Ureter (tissue), 1 donor: ENCODE measurements around the gene ZFP92. TPM values are rescaled to one million over a fixed set of nuclear protein-coding genes. Genes with fewer than 3 reads are reported as not detected.
"Not testable (repeated sequence)": the region's sequence is repeated elsewhere in the genome, so short reads cannot be mapped to it uniquely, and the experiment has no call there.

Experiments used
- DNase-seq: peaks from one replicate; pipeline ENCODE4 v3.0.0-alpha.2; 2020; ENCODE audit warnings: low spot score
- total RNA-seq: library from RNA; stranded (reverse); gene quantifications from one replicate; pipeline ENCODE4 v1.2.4, GENCODE V29; 2023
- donor health status: DM: yes; HTN: yes; CAD: no.

The ZFP92 gene
- total RNA-seq: 1.1 TPM

- no peak for DNase-seq
Measured at GRCh38 chrX:153411255-153411987, at the start of gene ZFP92. Gene ZFP92 (plus strand): TSS chrX:153411472. CDS start chrX:153418323, 6,851 bp downstream.

DNA sequence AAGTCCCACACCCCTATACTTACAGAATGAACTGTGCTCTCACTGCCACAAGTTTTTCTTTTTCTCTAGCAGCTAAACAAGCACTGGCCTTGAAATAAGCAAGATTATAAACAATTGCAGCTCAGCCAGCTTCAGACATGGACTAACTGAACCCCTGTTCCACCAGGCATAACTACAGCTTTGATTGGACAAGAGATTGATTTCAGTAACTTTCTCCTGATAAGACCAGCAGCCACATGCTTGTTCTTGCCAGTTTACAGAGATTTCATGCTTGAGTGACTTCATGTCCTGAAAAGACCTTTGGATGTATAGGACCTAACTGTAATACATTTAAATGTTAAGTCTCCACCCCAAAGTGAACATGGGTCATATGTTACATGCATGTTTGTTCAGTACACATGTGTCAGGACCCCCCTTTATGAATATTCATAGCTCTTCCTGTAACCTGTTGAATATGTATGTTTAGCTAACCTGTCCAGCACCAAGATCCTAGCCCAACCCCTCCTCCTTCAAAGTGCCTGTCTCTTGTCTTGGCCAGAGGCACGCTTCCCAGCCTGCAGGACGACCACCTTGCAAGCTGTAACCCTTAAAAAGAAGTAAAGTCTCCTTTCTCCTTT lies 49.4 kb upstream of the ZFP92 start:
- DNase-seq: no peak

- DNase-seq: no peak
Measured at GRCh38 chrX:153365670-153366069, 45.6 kb upstream of the ZFP92 start.

DNA sequence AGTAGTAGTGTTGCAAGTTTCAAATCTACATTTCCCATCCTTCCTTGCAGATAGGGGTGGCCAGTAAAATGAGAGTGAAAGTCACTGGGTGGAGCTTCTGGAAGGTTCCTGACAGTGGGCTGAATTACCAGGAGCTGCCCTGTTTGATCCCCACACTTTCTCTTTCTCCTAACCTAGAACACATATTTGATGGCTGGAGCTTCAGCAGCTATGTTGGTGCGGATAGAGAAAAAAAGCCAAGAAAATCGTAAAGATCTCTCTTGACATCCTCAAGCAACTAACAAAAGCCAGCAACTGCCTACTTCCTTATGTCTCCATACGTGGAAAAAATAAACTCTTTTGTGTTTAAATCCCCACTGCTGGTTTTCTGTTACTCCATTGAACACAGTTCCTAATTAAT lies 45.2 kb upstream of the ZFP92 start:
- no peak for DNase-seq

- DNase-seq: no peak
Measured at GRCh38 chrX:153366878-153367538, 44.3 kb upstream of the ZFP92 start.

DNA sequence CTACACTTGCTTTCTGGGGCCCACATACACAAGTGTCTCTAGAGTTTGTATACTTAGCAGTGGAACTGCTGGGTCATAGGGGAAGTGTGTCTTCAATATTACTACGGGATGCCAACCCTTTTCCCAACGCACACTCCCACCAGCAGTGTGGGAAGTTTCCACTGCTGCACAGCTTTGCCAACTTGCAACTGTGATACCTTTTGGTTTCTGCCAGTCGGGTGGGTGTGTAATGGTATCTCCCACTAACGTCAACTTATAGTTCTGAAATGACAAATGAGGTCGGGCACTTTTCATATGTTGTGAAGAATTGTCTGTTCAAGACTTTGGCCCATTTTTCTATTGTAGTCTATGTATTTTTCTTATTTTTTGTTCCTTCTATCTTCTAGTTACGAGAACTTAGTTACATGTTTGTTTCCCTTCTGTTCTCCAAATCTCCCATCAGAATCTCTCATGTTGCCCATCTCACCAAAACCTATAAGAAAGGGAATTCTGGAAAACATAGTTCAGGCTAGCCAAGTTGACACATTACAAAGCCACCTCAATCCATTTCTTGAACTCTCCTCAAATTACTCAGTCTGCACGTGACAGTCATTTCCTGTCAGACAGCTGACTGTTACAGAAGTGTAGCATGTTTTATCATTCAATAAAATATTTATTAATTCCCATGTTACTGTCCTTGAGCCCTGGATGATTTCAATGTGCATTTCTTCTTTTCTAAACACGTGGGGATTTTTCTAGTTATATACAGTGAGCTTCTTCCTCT lies 40.8 kb upstream of the ZFP92 start:
- DNase-seq: no peak

DNA sequence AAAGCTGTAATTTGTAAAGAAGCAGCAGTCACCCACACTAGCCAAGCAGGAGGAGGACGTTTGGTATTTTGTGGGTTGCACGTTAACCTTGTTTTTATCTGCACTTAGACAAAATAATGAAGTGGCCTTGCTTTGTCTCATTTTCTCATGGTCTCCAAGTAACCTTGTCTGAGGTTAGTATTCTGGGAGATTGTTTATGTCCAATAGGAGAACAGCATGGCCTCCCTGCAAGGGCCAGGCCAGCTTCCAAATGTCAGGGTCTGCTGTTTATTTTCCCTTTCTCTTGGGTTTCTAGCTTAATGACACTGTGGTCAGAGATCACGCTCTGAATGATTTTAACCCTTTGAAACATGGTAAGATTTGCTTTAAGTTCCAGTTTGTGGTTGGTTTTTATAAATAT lies 40.0 kb upstream of the ZFP92 start:
- no peak for DNase-seq

GRCh38 chrX:153372949-153373348 lies 38.3 kb upstream of the ZFP92 start:
- no peak for DNase-seq

DNA sequence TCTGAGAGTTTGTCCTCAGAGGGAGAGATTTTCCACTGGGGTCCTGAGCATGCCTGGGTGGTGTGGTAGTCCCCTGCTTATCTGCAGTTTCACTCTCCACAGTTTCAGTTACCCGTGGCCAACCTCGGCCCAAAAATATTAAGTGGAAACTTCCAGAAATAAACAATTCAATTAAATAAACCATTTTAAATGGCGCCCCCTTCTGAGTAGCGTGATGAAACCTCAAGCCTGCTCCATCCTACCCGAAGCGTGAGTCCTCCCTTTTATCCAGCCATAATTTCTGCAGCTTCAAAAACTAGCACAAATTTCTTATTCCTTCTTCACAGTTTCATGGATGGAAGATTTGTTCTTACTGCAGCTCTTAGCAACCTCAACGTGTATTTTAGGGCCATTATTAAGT lies 36.8 kb upstream of the ZFP92 start:
- DNase-seq: no peak

GRCh38 chrX:153375571-153375970 lies 35.7 kb upstream of the ZFP92 start:
- no peak for DNase-seq

DNA sequence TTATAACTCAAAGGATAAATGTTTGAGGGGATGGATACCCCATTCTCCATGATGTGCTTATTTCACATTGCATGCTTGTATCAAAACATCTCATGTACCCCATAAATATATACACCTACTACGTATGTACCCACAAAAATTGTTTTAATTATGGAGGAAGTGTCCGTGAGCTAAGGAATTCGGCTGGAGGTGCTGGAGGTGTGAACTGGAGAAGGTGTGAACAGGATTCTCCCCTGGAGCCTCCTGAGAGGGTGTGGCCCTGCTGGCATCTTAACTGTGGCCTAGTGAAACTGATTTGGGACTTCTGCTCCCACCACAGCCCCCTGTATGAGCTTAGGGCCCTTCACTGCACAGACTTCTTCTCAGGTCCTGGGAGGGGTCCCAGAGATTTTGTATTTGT lies 33.5 kb upstream of the ZFP92 start:
- DNase-seq: no peak

DNA sequence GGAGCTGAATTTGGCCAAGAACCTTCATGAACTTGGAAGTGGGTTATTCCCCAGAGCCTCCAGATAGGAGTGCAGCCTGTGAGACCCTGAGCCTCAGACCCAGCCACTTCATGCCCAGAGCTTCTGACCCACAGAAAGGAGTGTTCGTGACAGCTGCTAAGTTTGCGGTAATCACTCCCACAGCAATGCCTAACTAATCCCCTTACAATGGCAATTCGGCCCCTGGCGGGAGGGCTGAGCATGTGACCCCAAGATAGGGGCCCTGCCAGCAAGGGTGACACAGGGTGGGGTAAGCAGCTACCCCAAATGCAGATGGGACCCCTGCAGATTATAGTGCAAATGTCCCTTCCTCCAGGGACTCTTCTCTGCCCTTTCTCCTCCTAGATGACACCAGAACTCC lies 32.7 kb upstream of the ZFP92 start:
- no peak for DNase-seq

GRCh38 chrX:153379508-153379907 lies 31.8 kb upstream of the ZFP92 start:
- DNase-seq: no peak

- no peak for DNase-seq
Measured at GRCh38 chrX:153379971-153380581, 31.2 kb upstream of the ZFP92 start.

DNA sequence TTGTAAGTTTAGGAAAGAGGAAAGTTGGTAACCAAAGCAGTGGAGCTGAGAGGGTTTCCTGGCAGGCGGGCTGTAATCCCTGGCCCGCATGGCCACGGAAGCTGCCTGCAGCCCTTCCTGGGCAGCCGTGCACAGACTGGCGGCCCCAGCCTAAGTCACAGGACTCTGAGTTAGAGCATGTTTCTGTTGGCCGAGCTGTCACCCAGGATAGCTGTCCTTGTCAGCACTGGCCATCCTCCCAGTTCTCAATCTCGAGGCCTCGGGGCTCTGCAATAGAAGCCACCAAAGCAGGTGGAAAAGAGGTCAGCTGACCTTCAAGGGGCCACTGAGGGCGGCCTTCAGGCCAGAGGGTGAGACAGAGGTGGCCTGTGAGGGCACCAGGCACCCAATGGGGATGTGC lies 30.6 kb upstream of the ZFP92 start:
- DNase-seq: no peak

GRCh38 chrX:153381684-153382532 lies 29.4 kb upstream of the ZFP92 start:
- DNase-seq: no peak

GRCh38 chrX:153382563-153383482 lies 28.4 kb upstream of the ZFP92 start:
- no peak for DNase-seq

DNA sequence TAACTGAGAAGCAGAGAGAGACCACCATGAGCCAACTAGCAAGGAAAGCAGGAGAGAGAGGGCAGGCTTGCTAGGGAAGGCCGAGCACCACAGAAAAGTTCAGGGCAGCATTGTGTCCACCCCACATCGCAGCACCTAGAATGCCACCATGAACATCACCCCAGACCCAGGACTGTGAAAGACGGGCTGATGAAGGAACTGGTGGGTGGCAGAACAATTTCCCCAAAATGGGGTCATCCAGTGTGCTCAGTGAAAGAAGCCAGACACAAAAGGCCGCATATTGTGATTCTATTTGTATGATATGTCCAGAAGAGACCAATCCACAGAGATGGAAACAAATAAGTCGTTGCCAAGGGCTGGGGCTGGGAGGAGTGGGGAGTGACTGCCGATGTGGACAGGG lies 26.9 kb upstream of the ZFP92 start:
- DNase-seq: no peak

DNA sequence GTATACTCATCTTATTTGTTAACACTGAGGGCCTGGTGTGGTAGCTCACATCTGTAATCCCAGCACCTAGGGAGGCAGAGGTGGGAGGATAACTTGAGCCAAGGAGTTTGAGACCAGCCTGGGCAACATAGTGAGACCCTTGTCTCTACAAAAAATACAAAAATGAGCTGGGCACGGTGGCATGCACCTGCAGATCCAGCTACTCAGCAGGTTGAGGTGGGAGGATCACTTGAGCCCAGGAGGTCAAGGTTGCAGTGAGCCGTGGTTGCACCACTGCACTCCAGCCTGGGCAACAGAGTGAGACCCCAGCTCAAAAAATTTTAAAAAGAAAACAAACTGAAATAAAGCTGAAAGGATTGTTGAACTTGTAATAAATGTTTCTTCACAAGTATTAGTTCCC lies 26.3 kb upstream of the ZFP92 start:
- DNase-seq: not testable (repeated sequence)

- no peak for DNase-seq
Measured at GRCh38 chrX:153386097-153386496, 25.2 kb upstream of the ZFP92 start.
